T-helper 1 cell (primary cell): ENCODE measurements around the gene SPACA4.

ENCODE experiments used
- DNase-seq, 5 donors: peaks; one replicate each; pipeline ENCODE4 v3.0.0-alpha.2; 2012 to 2020

The SPACA4 gene

GRCh38 chr19:48635966-48636858, 29.7 kb downstream of the SPACA4 start:
- DNase-seq, result no peak

GRCh38 chr19:48636859-48637448, 30.4 kb downstream of the SPACA4 start, which contains the start of gene DBP:
Gene DBP (minus strand): TSS chr19:48637379. CDS start chr19:48636994, 385 bp downstream.
- peak in 1 of 5 donors; percentile 40 for DNase-seq

- peak; percentile 99 to 100 (median 99) for DNase-seq
Observed at GRCh38 chr19:48637449-48637947, 31.0 kb downstream of the SPACA4 start.

GRCh38 chr19:48637948-48638830, 31.6 kb downstream of the SPACA4 start:
- DNase-seq, result peak; percentile 79 to 95 (median 83)

- no peak for DNase-seq
Observed at GRCh38 chr19:48638831-48639381, 32.4 kb downstream of the SPACA4 start.

GRCh38 chr19:48639483-48640375, 33.2 kb downstream of the SPACA4 start:
- DNase-seq, result no peak

GRCh38 chr19:48641850-48642249, 35.3 kb downstream of the SPACA4 start:
- no peak for DNase-seq

- DNase-seq, result no peak
Observed at GRCh38 chr19:48642862-48643261, 36.3 kb downstream of the SPACA4 start.

- no peak for DNase-seq
Observed at GRCh38 chr19:48644355-48644754, 37.8 kb downstream of the SPACA4 start.

GRCh38 chr19:48644839-48645619, 38.5 kb downstream of the SPACA4 start:
- DNase-seq, result peak; percentile 45 to 79 (median 64)

GRCh38 chr19:48645620-48646000, 39.1 kb downstream of the SPACA4 start:
- no peak for DNase-seq

GRCh38 chr19:48646001-48646721, 39.6 kb downstream of the SPACA4 start, which contains the start of gene CA11:
Gene CA11 (minus strand): TSS chr19:48646187. CDS start chr19:48645632, 555 bp downstream.
- DNase-seq, result peak; percentile 88 to 90 (median 90)

GRCh38 chr19:48646722-48647216, 40.2 kb downstream of the SPACA4 start:
- DNase-seq, result no peak

- DNase-seq, result no peak
Observed at GRCh38 chr19:48648134-48648533, 41.6 kb downstream of the SPACA4 start.

GRCh38 chr19:48650974-48651682, 44.6 kb downstream of the SPACA4 start:
- DNase-seq, result no peak

GRCh38 chr19:48651683-48652048, 45.1 kb downstream of the SPACA4 start:
- DNase-seq, result no peak

GRCh38 chr19:48654299-48655059, 47.9 kb downstream of the SPACA4 start:
- no peak for DNase-seq

GRCh38 chr19:48656840-48657474, 50.4 kb downstream of the SPACA4 start:
- DNase-seq, result no peak
